Body of pancreas (tissue), 4 donors: ENCODE results near the gene MYO6.

Experiments
- POLR2A ChIP-seq, 3 donors: fragments of 450-650 bp; IDR thresholded peaks; one replicate each; pipeline ENCODE4 v1.6.1; 2016; ENCODE audit warnings: antibody characterized with exemption in 3 of 3, mild to moderate bottlenecking in 2 of 3
- TF ChIP-seq, protein P1 (sequence below), 7 experiments: fragments of 450-650 bp in 4 of 7; fragments of 200-600 bp in 3 of 7; sonication (generic) in 3 of 7; IDR thresholded peaks; one replicate each; pipeline ENCODE4 v1.5.1; 2016 to 2019; ENCODE audit warnings: antibody characterized with exemption in 7 of 7

DNA sequence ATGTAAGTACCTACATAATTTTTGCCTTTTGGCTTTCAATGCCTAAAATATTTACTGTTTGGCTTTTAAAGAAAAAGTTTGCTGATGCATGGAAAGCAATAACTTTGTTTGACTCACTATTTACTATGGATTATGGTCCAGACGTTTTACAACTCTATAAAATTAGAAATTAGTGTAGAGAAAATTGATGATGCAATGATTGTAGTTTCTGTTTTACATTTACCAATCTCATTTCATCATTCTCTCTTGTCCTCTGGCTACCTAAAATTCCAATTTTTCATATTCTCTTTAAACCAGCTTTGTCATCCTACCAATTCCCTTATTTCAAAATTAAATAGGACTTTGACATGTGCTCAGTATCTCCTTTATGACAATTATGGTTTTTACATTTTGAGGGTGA lies 192.5 kb downstream of the MYO6 start:
- TF ChIP-seq, protein P1, sequence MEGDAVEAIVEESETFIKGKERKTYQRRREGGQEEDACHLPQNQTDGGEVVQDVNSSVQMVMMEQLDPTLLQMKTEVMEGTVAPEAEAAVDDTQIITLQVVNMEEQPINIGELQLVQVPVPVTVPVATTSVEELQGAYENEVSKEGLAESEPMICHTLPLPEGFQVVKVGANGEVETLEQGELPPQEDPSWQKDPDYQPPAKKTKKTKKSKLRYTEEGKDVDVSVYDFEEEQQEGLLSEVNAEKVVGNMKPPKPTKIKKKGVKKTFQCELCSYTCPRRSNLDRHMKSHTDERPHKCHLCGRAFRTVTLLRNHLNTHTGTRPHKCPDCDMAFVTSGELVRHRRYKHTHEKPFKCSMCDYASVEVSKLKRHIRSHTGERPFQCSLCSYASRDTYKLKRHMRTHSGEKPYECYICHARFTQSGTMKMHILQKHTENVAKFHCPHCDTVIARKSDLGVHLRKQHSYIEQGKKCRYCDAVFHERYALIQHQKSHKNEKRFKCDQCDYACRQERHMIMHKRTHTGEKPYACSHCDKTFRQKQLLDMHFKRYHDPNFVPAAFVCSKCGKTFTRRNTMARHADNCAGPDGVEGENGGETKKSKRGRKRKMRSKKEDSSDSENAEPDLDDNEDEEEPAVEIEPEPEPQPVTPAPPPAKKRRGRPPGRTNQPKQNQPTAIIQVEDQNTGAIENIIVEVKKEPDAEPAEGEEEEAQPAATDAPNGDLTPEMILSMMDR (IDR thresholded peaks at IDR 0.05), result no peak
- no peak for TF ChIP-seq POLR2A (IDR thresholded peaks at IDR 0.05)
